NCI-H2107 (cell line): ENCODE data around the gene SERAC1.

ENCODE experiments used
- DNase-seq: peaks from one replicate; lab custom pipeline; 2025; lab: John Stamatoyannopoulos, UW

Gene SERAC1

GRCh38 chr6:158077676-158078075 lies 90.4 kb downstream of the SERAC1 start:
- DNase-seq, result no peak

DNA sequence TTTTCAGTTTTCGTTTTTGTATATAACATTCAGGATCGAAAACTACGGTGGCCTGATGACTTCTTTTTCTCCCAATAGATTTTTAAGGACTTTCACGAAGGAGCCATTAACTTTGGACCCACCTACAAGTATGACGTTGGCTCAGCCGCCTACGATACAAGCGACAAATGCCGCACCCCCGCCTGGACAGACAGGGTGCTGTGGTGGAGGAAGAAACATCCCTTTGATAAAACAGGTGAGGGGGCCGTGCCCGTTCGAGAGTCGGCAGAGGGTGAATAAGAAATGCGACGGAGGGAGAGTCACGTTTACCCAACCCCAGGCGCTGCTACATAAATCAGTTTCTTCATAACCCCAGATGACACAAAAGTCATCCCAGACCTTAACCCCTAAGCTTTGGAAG lies 91.5 kb downstream of the SERAC1 start:
- DNase-seq, result no peak

DNA sequence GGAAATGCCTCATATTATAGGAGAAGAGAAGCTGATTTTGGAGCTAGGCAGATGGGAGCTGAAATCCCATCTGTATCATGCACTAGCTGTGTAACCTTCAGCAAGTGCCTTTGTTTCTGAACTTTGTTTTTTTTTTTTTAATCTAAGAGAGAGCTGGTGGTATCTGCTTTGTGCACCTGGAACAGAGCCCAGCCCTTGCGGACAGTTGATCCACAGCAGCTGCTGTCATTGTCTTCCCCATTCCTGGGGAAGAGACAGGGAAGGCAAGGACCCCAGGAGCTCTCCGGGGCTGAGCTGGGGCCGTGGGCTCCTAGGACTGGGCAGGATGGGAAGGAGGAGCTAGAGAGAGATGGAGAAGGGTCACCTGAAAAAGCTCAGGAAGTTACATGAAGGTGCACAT lies 94.3 kb downstream of the SERAC1 start:
- DNase-seq, result no peak

GRCh38 chr6:158072083-158072721 lies 95.9 kb downstream of the SERAC1 start:
- DNase-seq, result peak; percentile 32

DNA sequence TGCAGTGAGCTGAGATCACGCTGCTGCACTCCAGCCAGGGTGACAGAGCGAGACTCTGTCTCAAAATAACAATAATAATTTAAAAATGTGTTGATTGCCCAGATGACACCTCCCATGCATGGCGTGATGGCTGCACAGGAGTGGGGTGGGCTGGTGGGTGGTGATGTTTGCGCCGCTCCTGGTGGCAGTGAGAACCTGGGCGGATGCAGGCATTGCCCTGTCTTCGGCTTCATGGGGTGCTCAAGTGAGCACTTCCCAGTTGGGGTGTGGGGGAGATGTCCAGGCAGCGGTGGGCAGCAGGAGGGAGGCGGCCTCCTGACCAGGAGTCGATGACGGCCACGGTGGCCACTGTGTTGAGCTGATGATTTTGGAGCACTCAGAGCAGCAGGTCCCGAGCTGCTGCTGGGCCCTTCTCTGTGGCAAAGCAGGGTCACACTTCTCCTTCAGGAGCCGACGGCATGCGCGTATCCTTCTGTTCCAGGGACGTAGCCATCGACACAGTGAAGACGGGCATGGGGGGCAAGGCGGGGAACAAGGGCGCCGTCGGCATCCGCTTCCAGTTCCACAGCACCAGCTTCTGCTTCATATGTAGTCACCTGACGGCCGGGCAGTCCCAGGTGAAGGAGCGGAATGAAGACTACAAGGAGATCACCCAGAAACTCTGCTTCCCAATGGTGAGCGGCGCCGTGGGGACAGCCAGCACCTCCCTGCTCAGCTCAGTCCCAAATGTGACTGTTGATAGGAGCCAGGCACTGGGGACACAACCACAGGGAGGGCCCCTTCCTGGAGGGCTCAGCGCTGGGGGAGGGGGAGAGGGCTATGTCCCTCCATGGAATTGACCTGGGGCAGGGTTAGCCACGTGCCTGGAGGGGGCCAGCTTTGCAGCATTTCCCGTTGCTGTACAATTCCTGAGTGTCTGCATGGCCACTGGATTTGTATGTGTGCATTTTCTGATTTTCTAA lies 96.7 kb downstream of the SERAC1 start:
- DNase-seq, result no peak

- DNase-seq, result no peak
Observed at GRCh38 chr6:158070513-158070912, 97.5 kb downstream of the SERAC1 start.

DNA sequence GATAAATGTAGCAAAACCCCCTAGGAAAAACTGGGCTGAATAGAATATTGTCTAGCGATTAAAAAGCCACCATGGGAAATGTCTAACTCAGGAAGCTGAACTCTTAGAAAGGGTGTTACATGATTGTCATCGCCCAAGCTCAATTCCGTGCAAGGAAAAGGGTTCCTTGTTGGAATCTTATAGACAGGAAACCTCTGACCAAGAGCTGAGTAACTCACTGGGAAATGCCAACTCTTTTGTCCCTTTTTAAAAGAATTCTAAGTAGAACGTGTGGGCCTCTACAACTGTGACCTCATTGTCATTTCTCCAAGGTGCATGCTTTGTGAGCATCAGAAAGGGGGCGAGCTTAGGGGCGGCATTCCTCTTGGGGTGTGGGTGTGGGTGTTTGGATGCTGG lies 98.3 kb downstream of the SERAC1 start:
- no peak for DNase-seq

- DNase-seq, result peak; percentile 46
Observed at GRCh38 chr6:158068893-158069799, 98.9 kb downstream of the SERAC1 start.

DNA sequence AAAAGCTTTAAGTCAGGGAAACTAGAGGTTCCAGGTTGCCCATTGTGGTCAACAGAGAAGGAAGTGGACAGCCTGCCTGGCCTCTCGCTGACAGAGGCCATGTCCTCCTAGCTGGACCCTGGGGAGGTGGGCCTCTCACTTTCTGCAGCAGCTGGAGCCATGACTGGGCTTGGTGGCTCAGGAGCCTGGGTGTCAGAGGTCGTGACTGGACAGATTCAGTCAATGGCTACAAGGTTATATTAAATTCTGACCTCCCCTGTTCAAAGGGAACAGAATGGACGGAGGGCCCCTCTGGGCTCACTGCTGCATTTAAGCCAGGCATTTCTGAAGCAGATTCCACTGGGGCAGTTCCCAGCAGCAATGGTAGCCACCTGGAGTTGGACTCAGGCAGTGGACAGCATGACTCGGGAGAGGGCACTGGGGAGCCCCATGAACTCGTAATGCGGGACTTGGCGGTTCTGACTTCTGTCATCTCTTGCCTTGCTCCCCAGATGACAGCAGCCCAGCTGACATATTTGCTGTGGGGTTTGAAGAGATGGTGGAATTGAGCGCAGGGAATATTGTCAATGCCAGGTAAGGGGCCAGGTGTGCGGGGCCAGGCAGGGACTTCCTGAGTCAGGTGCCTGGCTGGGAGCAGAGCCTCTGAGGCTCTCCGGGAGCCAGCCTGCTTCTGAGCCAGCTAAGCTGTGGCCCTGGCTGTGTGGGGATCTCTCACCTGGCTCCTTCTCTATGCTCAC lies 99.7 kb downstream of the SERAC1 start:
- DNase-seq, result no peak

DNA sequence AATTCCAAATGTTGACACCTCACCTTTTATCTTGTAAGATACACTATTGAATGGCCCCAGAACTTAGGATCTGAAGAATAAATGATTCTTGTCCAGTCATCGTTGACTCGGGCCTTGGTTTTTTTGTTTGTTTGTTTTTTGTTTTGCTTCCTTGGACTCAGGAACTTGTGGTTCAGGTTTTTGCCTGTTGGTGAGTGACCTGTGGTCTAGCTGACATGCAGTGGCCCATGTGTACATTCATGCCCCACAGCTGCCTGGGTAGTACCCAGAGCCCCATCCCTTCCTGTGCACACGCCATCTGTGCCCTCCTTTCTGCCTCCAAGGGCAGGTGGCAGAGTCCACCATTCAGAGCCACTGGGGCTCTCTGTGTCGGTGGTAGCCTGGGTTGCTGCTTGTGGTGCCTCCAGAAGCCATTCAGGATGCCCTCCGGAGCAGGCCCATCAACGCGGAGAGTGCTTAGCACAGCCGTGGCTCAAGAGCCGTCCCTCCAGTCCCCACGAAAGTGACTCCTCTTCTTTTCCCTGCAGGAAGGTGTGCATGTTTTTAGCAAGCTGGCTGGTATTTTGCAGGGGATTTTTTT lies 100.5 kb downstream of the SERAC1 start:
- DNase-seq, result no peak

GRCh38 chr6:158066136-158066781 lies 101.8 kb downstream of the SERAC1 start:
- DNase-seq, result no peak

- peak; percentile 13 for DNase-seq
Observed at GRCh38 chr6:158064725-158065251, 103.3 kb downstream of the SERAC1 start.

DNA sequence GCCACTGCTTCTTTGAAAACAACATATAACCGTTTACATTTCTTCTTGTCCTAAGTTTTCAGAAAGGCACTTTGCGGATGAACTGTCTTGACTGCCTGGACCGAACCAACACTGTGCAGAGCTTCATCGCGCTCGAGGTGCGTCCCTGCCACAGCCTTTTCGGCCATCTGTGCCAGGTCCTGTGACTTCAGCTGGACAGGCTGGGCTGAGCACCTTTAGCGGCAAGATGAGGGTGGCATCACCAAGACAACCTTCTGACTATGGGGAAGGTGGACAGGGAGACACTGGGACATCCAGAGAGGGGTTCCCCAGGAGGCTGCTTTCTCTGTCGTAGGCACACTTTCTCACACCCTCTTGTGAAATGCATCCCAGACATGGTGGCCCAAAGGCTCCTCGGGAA lies 104.3 kb downstream of the SERAC1 start:
- no peak for DNase-seq

DNA sequence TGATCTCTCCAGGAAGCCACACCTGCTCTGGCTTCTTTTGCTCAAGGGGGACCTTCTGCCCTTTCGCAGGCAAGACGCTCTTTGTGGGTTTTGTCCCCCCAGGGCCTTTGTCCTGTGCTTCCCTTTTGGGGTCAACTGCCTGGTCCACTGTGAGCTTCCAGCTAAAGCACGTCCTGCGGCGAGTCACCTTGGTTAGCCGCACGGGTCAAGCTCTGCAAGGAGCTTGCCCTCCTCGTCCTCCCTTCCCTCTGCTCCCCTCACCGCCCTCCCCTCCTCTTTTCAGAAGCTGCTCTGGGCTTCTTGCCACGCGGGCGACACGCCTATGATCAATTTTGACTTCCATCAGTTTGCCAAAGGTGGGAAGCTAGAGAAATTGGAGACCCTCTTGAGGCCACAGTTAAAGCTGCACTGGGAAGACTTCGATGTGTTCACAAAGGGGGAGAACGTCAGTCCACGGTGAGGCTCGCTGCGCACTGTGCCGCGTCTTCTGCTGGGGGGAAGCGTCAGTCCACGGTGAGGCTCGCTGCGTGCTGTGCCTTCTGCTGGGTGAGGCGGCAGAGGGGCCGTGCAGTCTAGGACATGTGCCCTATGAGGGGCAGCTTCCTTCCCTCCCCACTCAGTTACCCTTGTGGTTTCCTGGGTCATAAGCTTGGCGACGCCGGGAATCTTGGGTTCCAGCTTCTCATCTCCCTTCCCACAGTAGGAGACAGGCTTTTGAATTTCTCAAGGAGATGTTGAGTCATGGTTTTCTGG lies 106.2 kb downstream of the SERAC1 start:
- no peak for DNase-seq

DNA sequence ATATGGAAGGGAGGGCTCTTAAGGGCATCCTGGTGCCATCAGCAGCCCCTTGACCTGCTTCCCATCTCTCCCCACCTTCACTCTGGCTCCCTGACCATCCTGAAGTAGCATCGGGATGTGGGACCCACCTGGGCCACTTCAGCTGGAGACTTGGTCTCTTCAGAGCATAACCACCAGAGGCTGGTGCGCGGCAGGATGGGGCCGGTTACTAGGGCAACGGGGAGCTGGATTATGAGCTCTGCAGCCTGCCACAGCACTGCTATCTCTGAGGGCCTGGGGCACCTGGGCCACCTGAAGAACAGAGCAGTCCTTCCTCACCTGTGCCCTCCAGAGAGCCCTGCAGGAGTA lies 106.7 kb downstream of the SERAC1 start:
- no peak for DNase-seq

DNA sequence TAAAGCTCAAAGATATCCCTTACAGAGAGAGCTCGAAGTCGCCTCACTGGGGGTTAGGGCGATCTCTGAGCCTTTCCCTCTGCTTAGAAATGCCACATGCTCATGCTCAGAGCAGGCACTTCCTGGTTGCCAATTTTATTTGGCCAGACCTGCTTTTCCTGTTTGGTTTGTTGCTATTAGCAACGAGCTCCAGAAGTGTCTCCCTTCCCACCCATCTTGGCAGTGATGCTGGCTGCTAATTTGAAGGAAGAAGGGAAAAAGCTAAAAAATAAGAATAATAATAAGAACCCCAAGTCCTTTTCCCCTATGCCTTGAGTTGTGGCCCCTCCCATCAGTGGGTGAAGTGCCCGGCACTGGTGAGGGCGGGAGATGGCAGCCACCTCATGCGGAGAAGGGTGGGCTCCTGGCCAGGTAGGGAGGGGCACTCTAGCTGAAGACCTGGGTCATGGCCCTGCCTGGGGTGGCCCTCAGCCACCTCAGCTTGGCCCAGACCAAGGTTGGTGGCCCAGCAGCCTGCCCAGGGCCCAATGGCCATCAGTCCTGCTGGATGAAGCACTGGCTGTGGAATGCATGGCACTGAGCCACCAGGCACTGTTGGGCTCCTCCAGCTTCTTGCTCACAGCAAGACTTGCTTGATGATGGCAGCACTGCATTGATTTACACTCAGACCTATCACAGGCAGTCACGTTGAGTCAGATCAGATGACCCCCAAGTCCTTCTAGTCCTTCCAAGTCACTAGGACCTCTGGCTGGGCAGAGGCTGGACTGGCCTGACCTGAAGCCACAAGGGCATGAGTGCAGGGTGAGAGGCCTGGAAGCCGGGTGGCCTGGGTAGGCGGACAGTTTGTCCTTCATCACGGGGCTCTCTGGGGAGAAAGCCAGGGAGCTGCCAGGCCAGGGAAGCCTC lies 107.4 kb downstream of the SERAC1 start:
- no peak for DNase-seq
